HEK293 (cell line): ENCODE results near the gene RGR.

Experiments
- CTCF ChIA-PET: fragments of 350-600 bp; formaldehyde crosslinking; extraction: SDS; loops from one replicate; lab custom pipeline; 2021; ENCODE audit warnings: antibody characterized with exemption; lab: Yijun Ruan, JAX
- POLR2A ChIA-PET: fragments of 300-600 bp; formaldehyde crosslinking; extraction: SDS; loops from one replicate; lab custom pipeline; 2020; ENCODE audit warnings: antibody characterized with exemption, inconsistent platforms; lab: Yijun Ruan, JAX
- H3K27ac ChIP-seq: fragments of 200-500 bp; sonication (Bioruptor generic); 2 replicates; pipeline ENCODE4 v1.5.1; 2014; ENCODE audit warnings: low read depth, low read length, control low read depth, inconsistent platforms; ENCODE audit errors: extremely low read depth
- H3K36me3 ChIP-seq, 2 experiments: fragments of 200-500 bp in 1 of 2; sonication (Bioruptor generic) in 1 of 2; 1 replicate in 1 of 2; 2 replicates in 1 of 2; pipeline ENCODE4 v1.5.1; 2014 to 2017; ENCODE audit warnings: inconsistent platforms in 2 of 2, low read length in 2 of 2; ENCODE audit not compliant: control insufficient read depth in 2 of 2, insufficient read depth in 1 of 2
- H3K4me1 ChIP-seq: fragments of 200-500 bp; sonication (Bioruptor generic); 2 replicates; pipeline ENCODE4 v1.5.1; 2014; ENCODE audit warnings: mild to moderate bottlenecking, low read length, inconsistent platforms; ENCODE audit not compliant: control insufficient read depth, insufficient read depth
- H3K4me3 ChIP-seq: 2 replicates; pipeline ENCODE4 v1.5.1; 2011; ENCODE audit warnings: low read depth, mild to moderate bottlenecking, control low read depth, low read length, moderate library complexity
- H3K9me3 ChIP-seq: fragments of 200-500 bp; sonication (Bioruptor generic); 2 replicates; pipeline ENCODE4 v1.5.1; 2014; ENCODE audit warnings: low read depth, low read length, inconsistent platforms; ENCODE audit not compliant: control insufficient read depth, insufficient read depth
- ZNF114 ChIP-seq: fragments of 450-650 bp; formaldehyde crosslinking; IDR thresholded peaks from 2 replicates; pipeline ENCODE4 v1.5.0; 2017; ENCODE audit warnings: missing biosample characterization, missing genetic modification characterization
- ZNF202 ChIP-seq: fragments of 450-650 bp; formaldehyde crosslinking; IDR thresholded peaks from 2 replicates; pipeline ENCODE4 v1.5.1; 2016; ENCODE audit warnings: missing biosample characterization, missing genetic modification characterization, borderline replicate concordance
- ZNF362 ChIP-seq: fragments of 450-650 bp; formaldehyde crosslinking; IDR thresholded peaks from 2 replicates; pipeline ENCODE4 v1.5.1; 2016; ENCODE audit warnings: missing biosample characterization, missing genetic modification characterization
- ZNF514 ChIP-seq: fragments of 450-650 bp; formaldehyde crosslinking; IDR thresholded peaks from 2 replicates; pipeline ENCODE4 v1.5.1; 2016; ENCODE audit warnings: missing biosample characterization, missing genetic modification characterization
- ZNF560 ChIP-seq: fragments of 450-650 bp; formaldehyde crosslinking; IDR thresholded peaks from 2 replicates; pipeline ENCODE4 v1.5.1; 2017; ENCODE audit warnings: missing biosample characterization, missing genetic modification characterization, borderline replicate concordance
- ZNF610 ChIP-seq: fragments of 450-650 bp; formaldehyde crosslinking; IDR thresholded peaks from 2 replicates; pipeline ENCODE4 v1.5.1; 2016; ENCODE audit warnings: missing biosample characterization, missing genetic modification characterization, borderline replicate concordance
- ZNF623 ChIP-seq: fragments of 450-650 bp; formaldehyde crosslinking; IDR thresholded peaks from 2 replicates; pipeline ENCODE4 v1.5.1; 2016; ENCODE audit warnings: missing biosample characterization, missing genetic modification characterization
- ZNF664 ChIP-seq: fragments of 450-650 bp; formaldehyde crosslinking; IDR thresholded peaks from 2 replicates; pipeline ENCODE4 v1.5.1; 2016; ENCODE audit warnings: missing biosample characterization, missing genetic modification characterization
- ZNF670 ChIP-seq: fragments of 450-650 bp; formaldehyde crosslinking; IDR thresholded peaks from 2 replicates; pipeline ENCODE4 v1.5.1; 2016; ENCODE audit warnings: missing biosample characterization, missing genetic modification characterization, low read depth
- ZNF843 ChIP-seq: fragments of 450-650 bp; formaldehyde crosslinking; IDR thresholded peaks from 2 replicates; pipeline ENCODE4 v1.5.1; 2016; ENCODE audit warnings: missing biosample characterization, missing genetic modification characterization
- ZSCAN5A ChIP-seq: fragments of 450-650 bp; formaldehyde crosslinking; IDR thresholded peaks from 2 replicates; pipeline ENCODE4 v1.5.1; 2016; ENCODE audit warnings: missing biosample characterization, missing genetic modification characterization
- TF ChIP-seq, protein P1 (sequence below): fragments of 450-650 bp; formaldehyde crosslinking; IDR thresholded peaks from 2 replicates; pipeline ENCODE4 v1.5.1; 2017; ENCODE audit warnings: missing biosample characterization, missing genetic modification characterization
- TF ChIP-seq, protein P2 (sequence below): fragments of 450-650 bp; formaldehyde crosslinking; IDR thresholded peaks from 2 replicates; pipeline ENCODE4 v1.5.1; 2016; ENCODE audit warnings: missing biosample characterization, missing genetic modification characterization
- TF ChIP-seq, protein P3 (sequence below): fragments of 450-650 bp; formaldehyde crosslinking; IDR thresholded peaks from 2 replicates; pipeline ENCODE4 v1.5.1; 2016; ENCODE audit warnings: missing biosample characterization, missing genetic modification characterization

The RGR gene

DNA sequence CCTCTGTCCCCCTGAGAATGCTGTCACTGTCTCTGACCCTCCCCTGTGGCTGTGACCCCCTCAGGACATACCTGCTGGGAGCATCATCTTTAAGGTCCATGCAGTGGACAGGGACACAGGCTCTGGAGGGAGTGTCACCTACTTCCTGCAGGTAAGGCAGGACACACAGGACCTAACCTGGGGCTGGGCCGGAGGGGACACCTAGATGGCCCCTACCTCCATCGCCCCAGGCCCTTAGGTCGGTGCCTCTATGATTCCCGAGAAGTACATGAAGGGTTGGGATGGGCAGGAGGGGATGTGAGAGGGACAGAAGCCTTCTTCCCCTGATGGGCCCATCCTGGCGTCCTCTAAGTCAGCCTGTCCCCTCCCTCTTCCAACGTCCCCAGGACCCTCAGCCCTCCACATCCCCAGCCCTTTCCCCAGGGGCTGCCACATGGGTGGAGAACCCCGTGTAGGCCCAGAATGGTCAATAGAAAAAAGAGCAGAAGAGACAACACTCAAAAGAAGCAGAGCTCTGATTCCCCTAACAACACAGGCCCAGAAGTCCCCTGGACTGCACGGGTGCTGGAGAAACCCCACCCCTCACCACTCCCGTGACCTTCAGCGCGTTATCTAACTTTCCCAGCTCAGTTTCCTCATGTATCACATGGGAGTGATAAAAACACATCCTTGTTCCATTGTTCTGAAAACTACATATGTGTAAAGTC is 44.2 kb upstream of the RGR start:
- TF ChIP-seq ZNF610 (tag by site-specific recombination) (no peak), ZNF560 (tag by site-specific recombination) (no peak), ZNF623 (no peak), ZNF514 (tag by site-specific recombination) (no peak)
- TF ChIP-seq, protein P1, sequence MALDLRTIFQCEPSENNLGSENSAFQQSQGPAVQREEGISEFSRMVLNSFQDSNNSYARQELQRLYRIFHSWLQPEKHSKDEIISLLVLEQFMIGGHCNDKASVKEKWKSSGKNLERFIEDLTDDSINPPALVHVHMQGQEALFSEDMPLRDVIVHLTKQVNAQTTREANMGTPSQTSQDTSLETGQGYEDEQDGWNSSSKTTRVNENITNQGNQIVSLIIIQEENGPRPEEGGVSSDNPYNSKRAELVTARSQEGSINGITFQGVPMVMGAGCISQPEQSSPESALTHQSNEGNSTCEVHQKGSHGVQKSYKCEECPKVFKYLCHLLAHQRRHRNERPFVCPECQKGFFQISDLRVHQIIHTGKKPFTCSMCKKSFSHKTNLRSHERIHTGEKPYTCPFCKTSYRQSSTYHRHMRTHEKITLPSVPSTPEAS = no peak
- TF ChIP-seq, protein P2, sequence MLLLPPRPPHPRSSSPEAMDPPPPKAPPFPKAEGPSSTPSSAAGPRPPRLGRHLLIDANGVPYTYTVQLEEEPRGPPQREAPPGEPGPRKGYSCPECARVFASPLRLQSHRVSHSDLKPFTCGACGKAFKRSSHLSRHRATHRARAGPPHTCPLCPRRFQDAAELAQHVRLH (tag by site-specific recombination) = no peak
- TF ChIP-seq, protein P3, sequence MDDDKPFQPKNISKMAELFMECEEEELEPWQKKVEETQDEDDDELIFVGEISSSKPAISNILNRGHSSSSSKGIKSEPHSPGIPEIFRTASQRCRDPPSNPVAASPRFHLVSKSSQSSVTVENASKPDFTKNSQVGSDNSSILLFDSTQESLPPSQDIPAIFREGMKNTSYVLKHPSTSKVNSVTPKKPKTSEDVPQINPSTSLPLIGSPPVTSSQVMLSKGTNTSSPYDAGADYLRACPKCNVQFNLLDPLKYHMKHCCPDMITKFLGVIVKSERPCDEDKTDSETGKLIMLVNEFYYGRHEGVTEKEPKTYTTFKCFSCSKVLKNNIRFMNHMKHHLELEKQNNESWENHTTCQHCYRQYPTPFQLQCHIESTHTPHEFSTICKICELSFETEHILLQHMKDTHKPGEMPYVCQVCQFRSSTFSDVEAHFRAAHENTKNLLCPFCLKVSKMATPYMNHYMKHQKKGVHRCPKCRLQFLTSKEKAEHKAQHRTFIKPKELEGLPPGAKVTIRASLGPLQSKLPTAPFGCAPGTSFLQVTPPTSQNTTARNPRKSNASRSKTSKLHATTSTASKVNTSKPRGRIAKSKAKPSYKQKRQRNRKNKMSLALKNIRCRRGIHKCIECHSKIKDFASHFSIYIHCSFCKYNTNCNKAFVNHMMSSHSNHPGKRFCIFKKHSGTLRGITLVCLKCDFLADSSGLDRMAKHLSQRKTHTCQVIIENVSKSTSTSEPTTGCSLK (tag by site-specific recombination) = no peak
- no peak overlapping the region for H3K4me3 ChIP-seq
- H3K4me1 ChIP-seq = peaks cover 4% of the 10 kb centered on the region
- H3K9me3 ChIP-seq = no peaks in the 10 kb centered on the region
- H3K27ac ChIP-seq = no peak overlapping the region
- CTCF ChIA-PET = interaction anchor here (0.6 to 0.8 kb wide), 2 partner anchors 56 to 63 kb away, joined by 3 read pairs; no protein-coding TSS in a partner anchor
- POLR2A ChIA-PET = no interaction called here
- H3K36me3 ChIP-seq = no peaks in the 10 kb centered on the region

- Histone ChIP-seq H3K27ac (no peak overlapping the region), H3K4me1 (0 out of 2 replicates have a peak, but pooled peaks cover 3% of the 10 kb centered on the region), H3K4me3 (no peak overlapping the region), H3K9me3 (no peaks in the 10 kb centered on the region), H3K36me3 (no peaks in the 10 kb centered on the region)
- ChIA-PET POLR2A (no interaction called here), CTCF (interaction anchor here (0.8 kb wide), 1 partner anchor 57 kb away, joined by 3 read pairs; no protein-coding TSS in a partner anchor)
- TF ChIP-seq ZNF202 = no peak
- TF ChIP-seq ZNF664 (tag by site-specific recombination) = no peak
- TF ChIP-seq ZSCAN5A (tag by site-specific recombination) = no peak
- TF ChIP-seq, protein P3 (tag by site-specific recombination) = no peak
- no peak for TF ChIP-seq ZNF362 (tag by site-specific recombination)
- TF ChIP-seq ZNF114 (tag by site-specific recombination) = no peak
- TF ChIP-seq ZNF843 (tag by site-specific recombination) = no peak
- TF ChIP-seq ZNF670 (tag by site-specific recombination) = no peak
Observed at GRCh38 chr10:84201244-84201606, 43.6 kb upstream of the RGR start.
